ENCODE results near the gene CDCA4.
"Not testable (repeated sequence)": the region's sequence is repeated elsewhere in the genome, so short reads cannot be mapped to it uniquely, and the experiment has no call there.

The CDCA4 gene

GRCh38 chr14:105030194-105030593, 9.3 kb upstream of the CDCA4 start:
- TF ChIP-seq CTCF (IDR thresholded peaks at IDR 0.05; ENCODE audit: low read length, missing control alignments) = no peak
- no peak for DNase-seq (ENCODE audit: low read depth)
- H3K4me3 ChIP-seq (replicated peaks; ENCODE audit: low read depth, low read length) = no peak overlapping the region

- H3K4me3 ChIP-seq (replicated peaks; ENCODE audit: low read depth, low read length) = no peak overlapping the region
- no peak for TF ChIP-seq CTCF (IDR thresholded peaks at IDR 0.05; ENCODE audit: low read length, missing control alignments)
- no peak for DNase-seq (ENCODE audit: low read depth)
These were observed 8.5 kb upstream of the CDCA4 start for GRCh38 chr14:105029402-105029801.

GRCh38 chr14:105028251-105028927, 7.5 kb upstream of the CDCA4 start:
- no peak for DNase-seq (ENCODE audit: low read depth)
- H3K4me3 ChIP-seq (replicated peaks; ENCODE audit: low read depth, low read length) = no peak overlapping the region
- TF ChIP-seq CTCF (IDR thresholded peaks at IDR 0.05; ENCODE audit: low read length, missing control alignments) = no peak

- H3K4me3 ChIP-seq (replicated peaks; ENCODE audit: low read depth, low read length); DNase-seq (ENCODE audit: low read depth): not testable (repeated sequence)
These were observed 6.8 kb upstream of the CDCA4 start for GRCh38 chr14:105027718-105028117.

- DNase-seq (ENCODE audit: low read depth) = peak; percentile 58
- H3K4me3 ChIP-seq (replicated peaks; ENCODE audit: low read depth, low read length) = no peak overlapping the region
- no peak for TF ChIP-seq CTCF (IDR thresholded peaks at IDR 0.05; ENCODE audit: low read length, missing control alignments)
These were observed 6.1 kb upstream of the CDCA4 start for GRCh38 chr14:105026802-105027563.

GRCh38 chr14:105026033-105026785, 5.3 kb upstream of the CDCA4 start:
- H3K4me3 ChIP-seq (replicated peaks; ENCODE audit: low read depth, low read length) = no peak overlapping the region
- DNase-seq (ENCODE audit: low read depth) = peak; percentile 65
- TF ChIP-seq CTCF (IDR thresholded peaks at IDR 0.05; ENCODE audit: low read length, missing control alignments) = no peak

GRCh38 chr14:105025429-105025828, 4.5 kb upstream of the CDCA4 start:
- DNase-seq (ENCODE audit: low read depth) = no peak
- no peak overlapping the region for H3K4me3 ChIP-seq (replicated peaks; ENCODE audit: low read depth, low read length)
- TF ChIP-seq CTCF (IDR thresholded peaks at IDR 0.05; ENCODE audit: low read length, missing control alignments) = no peak

Data from fibroblast of pulmonary artery (primary cell).